Measurements from ENCODE around the gene GCG. TPM values are rescaled to one million over a fixed set of nuclear protein-coding genes. Genes with fewer than 3 reads are reported as not detected.

The GCG gene
- total RNA-seq, 1 experiment from 2014 or later: not detected

DNA sequence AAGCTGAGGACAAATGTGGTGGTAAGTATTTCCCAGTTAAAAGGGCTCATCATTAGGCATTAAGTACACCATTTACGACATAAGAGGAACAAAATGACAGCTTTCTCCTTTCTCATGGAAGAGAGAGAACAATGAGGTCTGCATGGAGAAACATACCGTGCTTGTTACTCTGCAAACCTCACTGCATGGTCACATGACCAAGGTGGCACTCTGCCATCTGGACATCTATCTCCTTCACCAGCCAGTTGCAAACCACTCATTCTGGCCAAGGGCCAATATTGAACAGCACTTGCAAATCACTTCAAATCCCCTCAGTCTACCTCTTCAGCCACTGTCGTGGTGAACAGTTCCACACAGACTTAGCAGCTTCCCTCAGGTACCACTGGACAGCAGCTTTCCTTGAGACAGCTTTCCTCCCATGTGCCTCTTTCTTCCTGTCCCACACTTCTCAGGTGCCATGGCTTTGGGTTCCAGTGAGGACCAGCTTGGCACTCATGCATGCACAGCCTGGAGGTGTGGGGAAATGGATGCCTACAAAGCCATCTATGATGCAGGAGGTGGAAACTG is 48.5 kb downstream of the GCG start:
- Histone ChIP-seq H3K4me3 (no peak overlapping the region), H3K36me3 (ENCODE audit: low read depth) (no peaks in the 10 kb centered on the region), H3K79me2 (ENCODE audit: low read depth) (no peaks in the 10 kb centered on the region), H3K4me2 (no peak overlapping the region), H3K27me3 (ENCODE audit: insufficient read depth, low read depth) (no peaks in the 10 kb centered on the region), H3F3A (ENCODE audit: insufficient read depth, low read depth) (no peaks in the 10 kb centered on the region), H3K4me1 (replicated peaks; ENCODE audit: insufficient read depth) (no peaks in the 10 kb centered on the region), H3K27ac (no peak overlapping the region), H2AFZ (no peak overlapping the region), H3K9me2 (ENCODE audit: insufficient read depth) (no peaks in the 10 kb centered on the region), H4K20me1 (ENCODE audit: insufficient read depth) (no peaks in the 10 kb centered on the region), H3K9me3 (ENCODE audit: insufficient read depth, low read depth) (no peaks in the 10 kb centered on the region)
- BruUV-seq (replicated peaks): no TSS peak
- no peak for DNase-seq
- CTCF ChIA-PET: no interaction called here
- POLR2A ChIA-PET (ENCODE audit: unreplicated experiment): no interaction called here
- TF ChIP-seq EZH2 (IDR thresholded peaks at IDR 0.05; ENCODE audit: low read depth): no peak
- TF ChIP-seq, protein P1, sequence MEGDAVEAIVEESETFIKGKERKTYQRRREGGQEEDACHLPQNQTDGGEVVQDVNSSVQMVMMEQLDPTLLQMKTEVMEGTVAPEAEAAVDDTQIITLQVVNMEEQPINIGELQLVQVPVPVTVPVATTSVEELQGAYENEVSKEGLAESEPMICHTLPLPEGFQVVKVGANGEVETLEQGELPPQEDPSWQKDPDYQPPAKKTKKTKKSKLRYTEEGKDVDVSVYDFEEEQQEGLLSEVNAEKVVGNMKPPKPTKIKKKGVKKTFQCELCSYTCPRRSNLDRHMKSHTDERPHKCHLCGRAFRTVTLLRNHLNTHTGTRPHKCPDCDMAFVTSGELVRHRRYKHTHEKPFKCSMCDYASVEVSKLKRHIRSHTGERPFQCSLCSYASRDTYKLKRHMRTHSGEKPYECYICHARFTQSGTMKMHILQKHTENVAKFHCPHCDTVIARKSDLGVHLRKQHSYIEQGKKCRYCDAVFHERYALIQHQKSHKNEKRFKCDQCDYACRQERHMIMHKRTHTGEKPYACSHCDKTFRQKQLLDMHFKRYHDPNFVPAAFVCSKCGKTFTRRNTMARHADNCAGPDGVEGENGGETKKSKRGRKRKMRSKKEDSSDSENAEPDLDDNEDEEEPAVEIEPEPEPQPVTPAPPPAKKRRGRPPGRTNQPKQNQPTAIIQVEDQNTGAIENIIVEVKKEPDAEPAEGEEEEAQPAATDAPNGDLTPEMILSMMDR (conservative IDR thresholded peaks at IDR 0.05): no peak
- intact Hi-C loops (cut with micrococcal nuclease; ENCODE audit: unreplicated experiment): no loop called here

DNA sequence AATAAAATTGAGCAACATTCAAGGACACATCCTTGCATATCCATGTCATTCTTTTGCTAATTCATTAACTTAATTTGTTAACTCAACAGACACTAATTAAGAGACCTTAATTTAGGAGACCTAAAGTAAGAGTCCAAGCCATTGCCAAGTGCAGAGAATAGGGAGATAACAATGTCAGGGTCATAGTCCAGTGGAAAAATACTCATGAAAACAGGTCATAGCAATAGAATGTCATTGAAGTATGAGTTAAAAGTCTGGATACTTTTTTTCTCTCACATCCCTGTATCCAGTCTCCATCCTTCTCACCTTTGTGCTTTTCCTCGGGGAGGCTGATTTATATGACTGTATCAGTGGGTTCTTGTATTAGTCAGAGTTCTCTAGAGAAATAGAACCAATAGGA is 51.5 kb downstream of the GCG start:
- no peaks in the 10 kb centered on the region for H3K9me3 ChIP-seq (ENCODE audit: insufficient read depth, low read depth)
- H3K4me3 ChIP-seq: no peak overlapping the region
- H3K9me2 ChIP-seq (ENCODE audit: insufficient read depth): no peaks in the 10 kb centered on the region
- no peaks in the 10 kb centered on the region for H3K79me2 ChIP-seq (ENCODE audit: low read depth)
- no peaks in the 10 kb centered on the region for H3K36me3 ChIP-seq (ENCODE audit: low read depth)
- no TSS peak for BruUV-seq (replicated peaks)
- H3F3A ChIP-seq (ENCODE audit: insufficient read depth, low read depth): no peaks in the 10 kb centered on the region
- H3K27ac ChIP-seq: no peak overlapping the region
- H3K4me2 ChIP-seq: no peak overlapping the region
- DNase-seq: no peak
- H3K4me1 ChIP-seq (replicated peaks; ENCODE audit: insufficient read depth): no peaks in the 10 kb centered on the region
- intact Hi-C loops (cut with micrococcal nuclease; ENCODE audit: unreplicated experiment): no loop called here
- no peaks in the 10 kb centered on the region for H4K20me1 ChIP-seq (ENCODE audit: insufficient read depth)
- H3K27me3 ChIP-seq (ENCODE audit: insufficient read depth, low read depth): no peaks in the 10 kb centered on the region
- H2AFZ ChIP-seq: no peak overlapping the region
- no peak for TF ChIP-seq EZH2 (IDR thresholded peaks at IDR 0.05; ENCODE audit: low read depth)
- TF ChIP-seq, protein P1 (conservative IDR thresholded peaks at IDR 0.05): no peak
- ChIA-PET POLR2A (ENCODE audit: unreplicated experiment) (no interaction called here), CTCF (no interaction called here)

DNA sequence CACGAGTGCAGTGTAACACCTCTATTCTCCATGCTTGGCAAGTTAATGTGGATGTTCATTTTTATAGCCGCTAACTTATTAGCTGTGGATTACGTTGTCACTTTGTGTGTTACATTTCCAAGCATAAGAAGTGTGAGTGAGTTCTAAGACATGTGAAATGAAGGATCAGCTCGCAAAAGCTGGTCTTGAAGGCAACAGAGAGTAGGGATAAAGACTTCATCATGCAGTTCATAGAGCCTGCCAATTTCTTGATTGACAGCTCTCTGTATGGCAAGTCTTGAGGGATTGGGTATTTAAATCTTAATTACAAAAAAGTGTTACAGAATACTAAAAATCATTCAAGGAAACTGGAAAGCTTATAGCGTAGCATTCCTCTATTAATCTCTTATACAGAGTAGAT is 52.2 kb downstream of the GCG start:
- no peak for TF ChIP-seq EZH2 (IDR thresholded peaks at IDR 0.05; ENCODE audit: low read depth)
- TF ChIP-seq, protein P1 (conservative IDR thresholded peaks at IDR 0.05): no peak
- intact Hi-C loops (cut with micrococcal nuclease; ENCODE audit: unreplicated experiment): no loop called here
- DNase-seq: no peak
- Histone ChIP-seq H3K4me1 (replicated peaks; ENCODE audit: insufficient read depth) (no peaks in the 10 kb centered on the region), H3F3A (ENCODE audit: insufficient read depth, low read depth) (no peaks in the 10 kb centered on the region), H3K36me3 (ENCODE audit: low read depth) (no peaks in the 10 kb centered on the region), H3K4me3 (no peak overlapping the region), H3K9me2 (ENCODE audit: insufficient read depth) (no peaks in the 10 kb centered on the region), H3K4me2 (no peak overlapping the region), H2AFZ (no peak overlapping the region), H4K20me1 (ENCODE audit: insufficient read depth) (no peaks in the 10 kb centered on the region), H3K79me2 (ENCODE audit: low read depth) (no peaks in the 10 kb centered on the region), H3K27me3 (ENCODE audit: insufficient read depth, low read depth) (no peaks in the 10 kb centered on the region), H3K27ac (no peak overlapping the region), H3K9me3 (ENCODE audit: insufficient read depth, low read depth) (no peaks in the 10 kb centered on the region)
- ChIA-PET CTCF (no interaction called here), POLR2A (ENCODE audit: unreplicated experiment) (no interaction called here)
- BruUV-seq (replicated peaks): no TSS peak

Other genes starting within 250 kb of the GCG start
- 0.35 and 0.48 TPM in 2 replicates for gene DPP4, start 78.0 kb downstream of the GCG start, total RNA-seq (2021)
- gene FAP, start 91.2 kb upstream of the GCG start, total RNA-seq (2021): not detected in 2 replicates
- gene IFIH1, start 166.4 kb upstream of the GCG start, total RNA-seq (2021): 4.7 and 4.8 TPM in 2 replicates
- 13.4 and 14.9 TPM in 2 replicates for gene GCA, start 191.9 kb upstream of the GCG start, total RNA-seq (2021)